H1 (cell line): ENCODE measurements around the gene PJVK. TPM values are rescaled to one million over a fixed set of nuclear protein-coding genes. Genes with fewer than 3 reads are reported as not detected.

Experiments used
- CTCF ChIA-PET: fragments of 300-600 bp; sonication (Branson Sonifier 250); formaldehyde crosslinking; loops from one replicate; lab custom pipeline; 2021; ENCODE audit not compliant: partially characterized antibody; lab: Charles Lee
- POLR2A ChIA-PET: fragments of 300-600 bp; sonication (Branson Sonifier 250); formaldehyde crosslinking; loops from one replicate; lab custom pipeline; 2021; ENCODE audit warnings: inconsistent platforms; ENCODE audit not compliant: partially characterized antibody; lab: Charles Lee
- DNase-seq, 2 experiments: peaks; one replicate each; pipeline versions ENCODE4 v3.0.0 to v3.0.0-alpha.2; 2010 to 2022; ENCODE audit warnings: low spot score in 2 of 2, low read depth in 1 of 2, mixed read lengths in 1 of 2
- FAIRE-seq: peaks from 2 replicates; lab custom pipeline; 2011; peaks lifted over from hg19 to GRCh38; lab: Jason Lieb, UNC
- H2AFZ ChIP-seq: 2 replicates; pipeline ENCODE4 v1.8.1; 2012; ENCODE audit warnings: low read length, inconsistent platforms
- H2AK5ac ChIP-seq: 2 replicates; pipeline ENCODE4 v1.6.1; 2013; ENCODE audit warnings: low read depth, low read length
- H2BK120ac ChIP-seq: replicated peaks from 2 replicates; pipeline ENCODE3; 2013; ENCODE audit warnings: low read depth, low read length, inconsistent platforms
- H2BK12ac ChIP-seq: 2 replicates; pipeline ENCODE4 v1.6.1; 2013; ENCODE audit warnings: low read depth, low read length
- H2BK15ac ChIP-seq: 2 replicates; pipeline ENCODE4 v1.6.1; 2013; ENCODE audit warnings: low read length
- H2BK20ac ChIP-seq: 2 replicates; pipeline ENCODE4 v1.6.1; 2013; ENCODE audit warnings: low read length
- H2BK5ac ChIP-seq: 2 replicates; pipeline ENCODE4 v1.6.1; 2013; ENCODE audit warnings: low read depth, low read length
- H3K14ac ChIP-seq: 2 replicates; pipeline ENCODE4 v1.6.1; 2013; ENCODE audit warnings: inconsistent platforms; ENCODE audit not compliant: insufficient read length
- H3K18ac ChIP-seq: 2 replicates; pipeline ENCODE4 v1.6.1; 2013; ENCODE audit warnings: low read length; ENCODE audit errors: extremely low read depth
- H3K23ac ChIP-seq: 2 replicates; pipeline ENCODE4 v1.6.1; 2013; ENCODE audit warnings: inconsistent platforms; ENCODE audit not compliant: insufficient read length
- H3K23me2 ChIP-seq: 2 replicates; pipeline ENCODE4 v1.6.1; 2013; ENCODE audit warnings: low read depth, low read length
- H3K27ac ChIP-seq: 2 replicates; pipeline ENCODE4 v1.6.1; 2011; ENCODE audit warnings: low read depth, low read length, inconsistent platforms
- H3K27me3 ChIP-seq, 4 experiments: replicated peaks in 1 of 4; 1 replicate in 1 of 4; 2 replicates in 3 of 4; pipeline versions ENCODE4 v1.6.1 to v1.8.1; 2011 to 2013; ENCODE audit warnings: low read length in 3 of 4, mild to moderate bottlenecking in 3 of 4, inconsistent platforms in 2 of 4, mixed read lengths in 2 of 4, moderate library complexity in 1 of 4; ENCODE audit not compliant: control insufficient read depth in 3 of 4, insufficient read depth in 3 of 4; ENCODE audit errors: extremely low read depth in 1 of 4
- H3K36me3 ChIP-seq, 4 experiments: 2 replicates each; pipeline versions ENCODE4 v1.6.1 to v1.8.1; 2011 to 2013; ENCODE audit warnings: mild to moderate bottlenecking in 4 of 4, low read length in 3 of 4, moderate library complexity in 2 of 4, control low read depth in 1 of 4, inconsistent platforms in 1 of 4; ENCODE audit not compliant: insufficient read depth in 4 of 4, control insufficient read depth in 2 of 4
- H3K4ac ChIP-seq: replicated peaks from 2 replicates; pipeline ENCODE3; 2013; ENCODE audit warnings: low read length, low read depth, mixed read lengths, inconsistent platforms; ENCODE audit not compliant: insufficient read length
- H3K4me1 ChIP-seq, 4 experiments: replicated peaks in 1 of 4; 1 replicate in 1 of 4; 2 replicates in 3 of 4; pipeline versions ENCODE4 v1.6.1 to v1.8.1; 2011 to 2013; ENCODE audit warnings: low read length in 3 of 4, inconsistent platforms in 2 of 4, mixed read lengths in 1 of 4; ENCODE audit not compliant: insufficient read depth in 4 of 4, control insufficient read depth in 3 of 4
- H3K4me2 ChIP-seq, 2 experiments: 2 replicates each; pipeline versions ENCODE4 v1.6.1 to v1.8.1; 2011 to 2013; ENCODE audit warnings: low read depth in 2 of 2, low read length in 2 of 2, control low read depth in 1 of 2, inconsistent platforms in 1 of 2, mild to moderate bottlenecking in 1 of 2; ENCODE audit not compliant: insufficient read depth in 1 of 2
- H3K4me3 ChIP-seq, 4 experiments: fragments of 200-600, 300-600 bp in 1 of 4; sonication (generic), shearing (Covaris generic), sonication (Bioruptor Twin) in 1 of 4; 2 replicates each; pipeline versions ENCODE4 v1.5.1 to v1.8.1; 2011 to 2016; ENCODE audit warnings: low read length in 4 of 4, low read depth in 3 of 4, control low read depth in 2 of 4, inconsistent platforms in 2 of 4, mild to moderate bottlenecking in 2 of 4, mixed read lengths in 1 of 4, moderate library complexity in 1 of 4; ENCODE audit not compliant: insufficient read depth in 2 of 4; ENCODE audit errors: extremely low read depth in 1 of 4
- H3K56ac ChIP-seq: replicated peaks from 2 replicates; pipeline ENCODE3; 2013; ENCODE audit warnings: low read depth, mild to moderate bottlenecking, mixed read lengths, low read length, inconsistent platforms; ENCODE audit not compliant: insufficient read length
- H3K79me1 ChIP-seq: 2 replicates; pipeline ENCODE4 v1.6.1; 2013; ENCODE audit warnings: low read depth, low read length, control low read depth
- H3K79me2 ChIP-seq, 2 experiments: 2 replicates each; pipeline versions ENCODE4 v1.6.1 to v1.8.1; 2012 to 2013; ENCODE audit warnings: low read length in 2 of 2, mild to moderate bottlenecking in 2 of 2, inconsistent platforms in 1 of 2; ENCODE audit not compliant: insufficient read depth in 2 of 2, control insufficient read depth in 1 of 2
- H3K9ac ChIP-seq, 4 experiments: replicated peaks in 1 of 4; 1 replicate in 1 of 4; 2 replicates in 3 of 4; pipeline versions ENCODE4 v1.6.1 to v1.8.1; 2011 to 2013; ENCODE audit warnings: low read depth in 3 of 4, low read length in 3 of 4, control low read depth in 2 of 4, mild to moderate bottlenecking in 2 of 4, moderate library complexity in 2 of 4, inconsistent platforms in 1 of 4; ENCODE audit errors: extremely low read depth in 1 of 4
- H3K9me3 ChIP-seq, 2 experiments: 2 replicates each; pipeline versions ENCODE4 v1.6.1 to v1.8.1; 2012 to 2013; ENCODE audit warnings: mild to moderate bottlenecking in 2 of 2, moderate library complexity in 2 of 2, control low read depth in 1 of 2, inconsistent platforms in 1 of 2, low read depth in 1 of 2, low read length in 1 of 2, mixed read lengths in 1 of 2; ENCODE audit not compliant: insufficient read depth in 2 of 2
- H4K20me1 ChIP-seq, 2 experiments: replicated peaks in 1 of 2; 2 replicates each; pipeline versions ENCODE3 to v1.8.1; 2011 to 2013; ENCODE audit warnings: inconsistent platforms in 2 of 2, low read length in 2 of 2, mild to moderate bottlenecking in 1 of 2; ENCODE audit not compliant: insufficient read depth in 2 of 2, control insufficient read depth in 1 of 2
- H4K5ac ChIP-seq: 2 replicates; pipeline ENCODE4 v1.6.1; 2013; ENCODE audit warnings: low read length, low read depth, mixed read lengths, inconsistent platforms; ENCODE audit not compliant: insufficient read length
- H4K8ac ChIP-seq: 2 replicates; pipeline ENCODE4 v1.8.0; 2013; ENCODE audit warnings: mild to moderate bottlenecking, moderate library complexity, low read length, inconsistent platforms; ENCODE audit not compliant: insufficient read depth; ENCODE audit errors: extremely low read depth
- H4K91ac ChIP-seq: replicated peaks from 2 replicates; pipeline ENCODE3; 2013; ENCODE audit warnings: low read length, mixed read lengths, inconsistent platforms; ENCODE audit not compliant: insufficient read length
- BCL11A ChIP-seq, 2 experiments: IDR thresholded peaks; one replicate each; pipeline ENCODE4 v1.6.1; 2011; ENCODE audit warnings: low read depth in 2 of 2, low read length in 2 of 2, mild to moderate bottlenecking in 2 of 2
- BRCA1 ChIP-seq: IDR thresholded peaks from 2 replicates; pipeline ENCODE4 v1.6.1; 2012; ENCODE audit warnings: low read depth, low read length, improper control_type of control experiment
- CBX8 ChIP-seq: fragments of 300-800, 300-1000 bp; sonication (generic); IDR thresholded peaks from 2 replicates; pipeline ENCODE4 v1.7.1; 2016; ENCODE audit warnings: low read depth, low read length, borderline replicate concordance
- GABPA ChIP-seq: IDR thresholded peaks from 2 replicates; pipeline ENCODE4 v1.6.1; 2011; ENCODE audit warnings: mild to moderate bottlenecking, low read length, moderate library complexity, borderline replicate concordance; ENCODE audit not compliant: insufficient read depth
- HDAC6 ChIP-seq: IDR thresholded peaks from one replicate; pipeline ENCODE4 v1.7.1; 2012; ENCODE audit warnings: low read depth, mild to moderate bottlenecking, inconsistent platforms, low read length, moderate library complexity
- JUN ChIP-seq: IDR thresholded peaks from 2 replicates; pipeline ENCODE4 v1.6.1; 2011; ENCODE audit warnings: low read depth, mild to moderate bottlenecking, improper control_type of control experiment, low read length
- JUND ChIP-seq: IDR thresholded peaks from 2 replicates; pipeline ENCODE4 v1.6.1; 2011; ENCODE audit warnings: mild to moderate bottlenecking, improper control_type of control experiment, low read length
- KDM1A ChIP-seq: fragments of 200-600, 300-600 bp; sonication (generic); IDR thresholded peaks from 2 replicates; pipeline ENCODE4 v1.7.1; 2016; ENCODE audit warnings: mild to moderate bottlenecking, low read length, borderline replicate concordance
- POLR2A ChIP-seq, 2 experiments: IDR thresholded peaks; 1 replicate in 1 of 2; 2 replicates in 1 of 2; pipeline ENCODE4 v1.6.1; 2011; ENCODE audit warnings: low read depth in 2 of 2, low read length in 2 of 2, mild to moderate bottlenecking in 2 of 2; ENCODE audit errors: control extremely low read depth in 1 of 2
- POLR2AphosphoS5 ChIP-seq: IDR thresholded peaks from 2 replicates; pipeline ENCODE4 v1.6.1; 2011; ENCODE audit warnings: low read depth, low read length
- RAD21 ChIP-seq, 2 experiments: IDR thresholded peaks in 1 of 2; conservative IDR thresholded peaks in 1 of 2; 2 replicates each; pipeline ENCODE4 v1.6.1; 2011; ENCODE audit warnings: low read depth in 2 of 2, low read length in 2 of 2, improper control_type of control experiment in 1 of 2, inconsistent platforms in 1 of 2, mild to moderate bottlenecking in 1 of 2, moderate library complexity in 1 of 2
- SP2 ChIP-seq: IDR thresholded peaks from 2 replicates; pipeline ENCODE4 v1.6.1; 2012; ENCODE audit warnings: mild to moderate bottlenecking, low read length, inconsistent platforms
- SUZ12 ChIP-seq: fragments of 200-600 bp; sonication (generic); IDR thresholded peaks from 2 replicates; pipeline ENCODE4 v1.6.1; 2012; ENCODE audit warnings: mild to moderate bottlenecking, inconsistent platforms, low read length, moderate library complexity, mixed read lengths
- TCF12 ChIP-seq: IDR thresholded peaks from 2 replicates; pipeline ENCODE4 v1.6.1; 2011; ENCODE audit warnings: low read depth, mild to moderate bottlenecking, low read length
- TEAD4 ChIP-seq: IDR thresholded peaks from 2 replicates; pipeline ENCODE4 v1.6.1; 2012; ENCODE audit warnings: low read depth, low read length, inconsistent platforms, mixed read lengths
- ZNF274 ChIP-seq: IDR thresholded peaks from 2 replicates; pipeline ENCODE4 v1.7.0; 2012; ENCODE audit warnings: low read length, borderline replicate concordance; ENCODE audit errors: extremely low read depth
- WGBS, 2 experiments: shearing (Covaris generic) in 1 of 2; methylation state at CpG; one replicate each; pipeline versions ENCODE4 v1.1.6 to v1.1.7; 2013 to 2015; ENCODE audit warnings: low lambda C conversion rate in 2 of 2, mixed read lengths in 2 of 2, inconsistent platforms in 1 of 2, low coverage in 1 of 2, missing lambda C conversion rate in 1 of 2; ENCODE audit not compliant: insufficient replicate concordance in 2 of 2, insufficient coverage in 1 of 2, insufficient read length in 1 of 2; ENCODE audit errors: extremely low coverage in 1 of 2, missing lambda C conversion rate in 1 of 2; 5-methylcytosine and 5-hydroxymethylcytosine counted together
- polyA plus RNA-seq, 7 experiments: library from polyadenylated mRNA; depleted of rRNA in 3 of 7; stranded (reverse) in 5 of 7; unstranded in 2 of 7; fragments of >200 nt in 5 of 7; fragments of 200-250 nt in 2 of 7; gene quantifications; 1 replicate in 5 of 7; 2 replicates in 1 of 7; 4 replicates in 1 of 7; pipeline versions ENCODE4 v1.2.1 to v1.2.3, GENCODE V29; 2011 to 2013; ENCODE audit warnings: missing spikeins in 2 of 7, mixed read lengths in 2 of 7
- total RNA-seq: library from RNA; stranded (reverse); fragmentation: NEBNext Ultra II Directional; extraction: Animal tissue kit (Norgen Biotek cat#: 25700); gene quantifications from 2 replicates; pipeline ENCODE4 v1.2.1, GENCODE V29; 2021

The PJVK gene
- total and polyA plus RNA-seq, 2 of the 8 experiments (the other 6 are each of a cell fraction or from before 2014, with no cell fraction given), result 2.4 to 2.8 TPM

- H3K18ac ChIP-seq, result no peak overlapping the region
- H3K27ac ChIP-seq, result no peak overlapping the region
- H3K14ac ChIP-seq, result no peak overlapping the region
- ChIA-PET POLR2A (interaction anchor here (3.0 kb wide), 1 partner anchor 29 kb away, joined by 10 read pairs; the partner anchor contains the start of genes PJVK and PRKRA), CTCF (no interaction called here)
- no peaks in the 10 kb centered on the region; the same call in 1 of the 2 replicates for H3K79me1 ChIP-seq
- no peaks in the 10 kb centered on the region for H4K20me1 ChIP-seq
- H3K23me2 ChIP-seq, result no peaks in the 10 kb centered on the region
- no peak overlapping the region for H4K91ac ChIP-seq
- H4K8ac ChIP-seq, result no peak overlapping the region
- H3K23ac ChIP-seq, result no peak overlapping the region
- peaks cover 0 to 5% (median 0%) of the 10 kb centered on the region in 4 experiments; a peak in 3 of 8 replicates for H3K36me3 ChIP-seq
- no peak overlapping the region for H3K4me3 ChIP-seq
- H2BK15ac ChIP-seq, result no peak overlapping the region
- DNase-seq (no peak), FAIRE-seq (no peak)
- H2AK5ac ChIP-seq, result no peak overlapping the region
- H2AFZ ChIP-seq, result no peak overlapping the region
- H3K27me3 ChIP-seq, result no peaks in the 10 kb centered on the region
- 93% methylated on average over 3 of the region's 3 CpGs; no CpG with 5 or more reads in 1 of the 2 experiments for WGBS, 2 experiments
- H2BK20ac ChIP-seq, result no peak overlapping the region
- H3K4ac ChIP-seq, result no peak overlapping the region
- H3K4me1 ChIP-seq, result no peaks in the 10 kb centered on the region
- H2BK12ac ChIP-seq, result no peak overlapping the region
- H3K79me2 ChIP-seq, result no peaks in the 10 kb centered on the region
- no peak overlapping the region for H3K4me2 ChIP-seq
- H2BK5ac ChIP-seq, result no peak overlapping the region
- H3K56ac ChIP-seq, result no peak overlapping the region
- H3K9ac ChIP-seq, result no peak overlapping the region
- no peak overlapping the region for H4K5ac ChIP-seq
- no peak overlapping the region for H2BK120ac ChIP-seq
- no peaks in the 10 kb centered on the region for H3K9me3 ChIP-seq
- no peak for TF ChIP-seq TEAD4
- no peak for TF ChIP-seq KDM1A
- no peak for TF ChIP-seq JUN
- TF ChIP-seq BCL11A (IDR thresholded peaks at IDR 0.05; ENCODE audit: low read depth in 2 of 2, low read length in 2 of 2), result no peak
- TF ChIP-seq RAD21 (IDR thresholded peaks at IDR 0.05 in 1 of 2, conservative IDR thresholded peaks at IDR 0.05 in 1 of 2; ENCODE audit: low read depth in 2 of 2, low read length in 2 of 2), result no peak
- no peak for TF ChIP-seq POLR2AphosphoS5
- no peak for TF ChIP-seq GABPA
- no peak for TF ChIP-seq TCF12
- TF ChIP-seq SP2, result no peak
- no peak for TF ChIP-seq ZNF274
- TF ChIP-seq BRCA1, result no peak
- no peak for TF ChIP-seq POLR2A (IDR thresholded peaks at IDR 0.05; ENCODE audit: control extremely low read depth in 1 of 2, low read depth in 2 of 2, low read length in 2 of 2)
- TF ChIP-seq HDAC6, result no peak
- TF ChIP-seq JUND, result no peak
- TF ChIP-seq CBX8, result no peak
- TF ChIP-seq SUZ12, result no peak
Measured at GRCh38 chr2:178422097-178422496, 29.1 kb upstream of the PJVK start.
